GM12865 (cell line): ENCODE data around the gene FXYD3.
"Not testable (repeated sequence)": the region's sequence is repeated elsewhere in the genome, so short reads cannot be mapped to it uniquely, and the experiment has no call there.

Experiments used
- DNase-seq: peaks from one replicate; pipeline ENCODE4 v3.0.0; 2010; ENCODE audit warnings: low read depth
- H3K4me3 ChIP-seq: 2 replicates; pipeline ENCODE4 v1.5.1; 2011; ENCODE audit warnings: mild to moderate bottlenecking, low read depth, low read length, control low read depth
- TF ChIP-seq, protein P1 (sequence below): IDR thresholded peaks from 2 replicates; pipeline ENCODE4 v1.5.1; 2011; ENCODE audit warnings: low read length, control low read depth, low read depth, inconsistent platforms; ENCODE audit not compliant: insufficient read depth; ENCODE audit errors: missing control alignments

The FXYD3 gene

DNA sequence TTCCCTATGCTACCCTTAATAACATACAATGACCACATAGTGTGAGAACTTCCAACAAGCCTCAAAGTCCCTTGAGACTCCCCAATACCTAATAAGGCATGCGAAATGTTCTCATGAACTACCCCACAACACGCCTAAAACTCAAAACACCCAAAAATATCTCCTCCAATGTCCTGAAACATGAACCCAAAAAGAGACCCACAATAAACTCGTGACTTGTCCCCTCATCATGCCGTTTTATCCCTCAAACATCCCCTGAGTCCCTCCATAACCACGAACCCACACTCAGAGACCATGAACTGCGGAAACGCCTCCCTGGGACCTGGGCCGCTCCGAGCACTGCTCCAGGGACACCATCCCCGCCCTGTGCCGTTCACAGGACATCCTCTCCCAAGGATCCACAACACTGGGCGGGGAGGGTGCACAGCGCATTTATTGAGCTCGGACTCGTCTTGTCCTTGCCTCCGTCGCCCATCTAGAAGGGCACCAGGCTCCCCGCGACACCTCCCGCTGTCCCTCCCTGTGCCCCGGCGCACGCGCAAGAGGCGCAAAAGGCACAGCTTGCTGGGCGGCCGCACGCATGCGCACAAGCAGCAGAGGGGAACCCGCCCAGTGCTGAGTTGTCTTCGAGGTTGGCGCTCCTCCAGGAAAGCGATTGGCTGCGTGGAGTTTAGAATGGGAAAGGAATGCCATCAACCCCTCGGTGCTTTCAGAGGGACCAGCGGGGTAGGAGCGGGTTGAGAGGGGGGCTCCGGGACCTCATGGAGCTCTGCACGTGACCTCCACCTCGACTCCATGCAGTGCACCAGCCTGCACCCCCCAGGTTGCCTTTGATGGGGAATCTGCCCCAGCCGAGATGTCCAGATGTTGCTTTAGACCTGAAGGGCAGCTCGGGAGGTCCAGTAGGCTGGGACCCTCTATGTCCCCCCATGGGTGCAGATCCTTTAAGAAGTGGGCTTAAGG lies 8.8 kb downstream of the FXYD3 start:
- peak; percentile 93 for DNase-seq
- H3K4me3 ChIP-seq, result peak overlapping the region; percentile 81
- TF ChIP-seq, protein P1, sequence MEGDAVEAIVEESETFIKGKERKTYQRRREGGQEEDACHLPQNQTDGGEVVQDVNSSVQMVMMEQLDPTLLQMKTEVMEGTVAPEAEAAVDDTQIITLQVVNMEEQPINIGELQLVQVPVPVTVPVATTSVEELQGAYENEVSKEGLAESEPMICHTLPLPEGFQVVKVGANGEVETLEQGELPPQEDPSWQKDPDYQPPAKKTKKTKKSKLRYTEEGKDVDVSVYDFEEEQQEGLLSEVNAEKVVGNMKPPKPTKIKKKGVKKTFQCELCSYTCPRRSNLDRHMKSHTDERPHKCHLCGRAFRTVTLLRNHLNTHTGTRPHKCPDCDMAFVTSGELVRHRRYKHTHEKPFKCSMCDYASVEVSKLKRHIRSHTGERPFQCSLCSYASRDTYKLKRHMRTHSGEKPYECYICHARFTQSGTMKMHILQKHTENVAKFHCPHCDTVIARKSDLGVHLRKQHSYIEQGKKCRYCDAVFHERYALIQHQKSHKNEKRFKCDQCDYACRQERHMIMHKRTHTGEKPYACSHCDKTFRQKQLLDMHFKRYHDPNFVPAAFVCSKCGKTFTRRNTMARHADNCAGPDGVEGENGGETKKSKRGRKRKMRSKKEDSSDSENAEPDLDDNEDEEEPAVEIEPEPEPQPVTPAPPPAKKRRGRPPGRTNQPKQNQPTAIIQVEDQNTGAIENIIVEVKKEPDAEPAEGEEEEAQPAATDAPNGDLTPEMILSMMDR, result no peak

DNA sequence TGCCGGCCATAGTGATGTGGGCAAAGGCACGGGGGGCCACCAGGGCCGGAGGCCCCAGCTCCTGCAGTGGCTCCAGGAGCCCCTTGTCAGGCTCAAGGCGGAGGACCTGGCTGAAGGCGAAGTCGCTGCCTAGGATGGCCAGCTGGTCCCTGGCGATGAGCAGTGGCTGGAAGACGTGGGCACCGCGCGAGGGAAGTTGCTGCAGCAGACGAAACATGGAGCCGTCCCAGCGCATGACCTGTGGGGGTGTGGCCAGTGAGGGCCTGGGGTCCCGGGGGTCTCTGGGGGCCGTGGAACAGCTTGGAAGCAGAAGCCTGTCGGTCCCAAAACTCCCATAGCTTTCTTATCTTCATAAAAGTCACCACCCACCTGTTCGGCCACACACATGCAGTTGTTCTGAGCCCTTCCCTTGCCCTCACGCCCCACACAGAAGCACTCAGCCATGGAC lies 9.7 kb downstream of the FXYD3 start:
- no peak for DNase-seq
- H3K4me3 ChIP-seq, result no peak overlapping the region
- TF ChIP-seq, protein P1, result no peak

DNA sequence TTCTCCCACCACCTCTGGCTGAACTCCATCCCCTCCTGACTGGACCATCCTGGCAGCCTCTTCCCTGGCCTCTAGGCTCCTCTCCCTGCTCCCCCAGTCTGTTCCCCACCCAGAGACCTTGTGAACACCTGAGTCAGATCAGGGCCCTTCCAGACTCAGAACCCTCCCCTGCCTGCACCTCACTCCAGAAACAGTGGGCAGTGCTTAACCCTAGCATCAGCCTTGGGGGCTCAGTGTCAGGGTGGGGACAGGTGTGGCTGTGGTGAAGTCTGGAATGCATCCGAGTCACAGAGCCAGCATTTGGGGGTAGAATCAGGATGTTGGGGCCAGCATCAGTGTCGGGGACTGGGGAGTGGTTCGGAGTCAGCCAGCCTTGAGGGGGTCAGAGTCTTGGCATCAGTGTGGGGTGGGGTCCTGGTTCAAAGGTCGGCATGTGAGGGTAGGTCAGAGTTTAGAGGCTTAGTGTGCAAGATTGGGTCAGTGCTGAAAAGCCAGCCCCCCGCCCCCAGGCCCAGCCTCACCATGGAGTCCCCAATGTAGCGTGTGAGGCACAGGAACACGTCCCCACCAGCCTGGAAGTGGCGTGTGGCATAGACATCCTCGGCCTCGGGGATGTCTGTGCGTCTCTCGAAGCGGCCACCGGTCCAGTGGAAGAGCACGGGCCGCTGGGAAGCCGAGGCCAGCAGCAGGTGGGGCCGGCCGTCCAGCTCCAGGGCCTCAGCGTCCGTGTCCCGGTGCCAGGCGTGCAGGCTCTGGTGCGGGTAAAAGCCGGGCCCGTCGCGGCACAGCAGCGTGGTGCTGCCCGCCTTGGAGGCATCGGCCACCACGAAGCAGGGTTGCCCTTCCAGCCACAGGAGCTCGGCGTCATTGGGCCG lies 10.4 kb downstream of the FXYD3 start:
- TF ChIP-seq, protein P1, result no peak
- no peak for DNase-seq
- H3K4me3 ChIP-seq, result no peak overlapping the region

DNA sequence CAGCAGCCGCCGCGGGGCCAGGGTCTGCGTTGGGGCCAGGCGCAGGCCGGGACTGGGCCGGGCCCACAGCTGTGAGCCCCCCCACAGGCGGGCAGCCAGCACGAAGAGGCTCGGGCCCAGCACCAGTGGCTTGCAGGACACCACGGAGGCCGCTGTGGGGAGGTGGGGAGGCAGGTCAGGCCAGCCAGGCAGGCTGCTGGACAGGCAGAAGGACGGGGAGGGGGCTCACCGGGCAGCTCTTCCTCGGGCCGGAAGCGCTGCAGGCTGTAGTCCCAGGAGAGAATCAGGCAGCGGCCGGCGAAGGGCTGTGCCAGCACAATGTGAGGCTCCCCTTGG lies 11.0 kb downstream of the FXYD3 start:
- TF ChIP-seq, protein P1, result no peak
- no peak for DNase-seq
- no peak overlapping the region for H3K4me3 ChIP-seq

DNA sequence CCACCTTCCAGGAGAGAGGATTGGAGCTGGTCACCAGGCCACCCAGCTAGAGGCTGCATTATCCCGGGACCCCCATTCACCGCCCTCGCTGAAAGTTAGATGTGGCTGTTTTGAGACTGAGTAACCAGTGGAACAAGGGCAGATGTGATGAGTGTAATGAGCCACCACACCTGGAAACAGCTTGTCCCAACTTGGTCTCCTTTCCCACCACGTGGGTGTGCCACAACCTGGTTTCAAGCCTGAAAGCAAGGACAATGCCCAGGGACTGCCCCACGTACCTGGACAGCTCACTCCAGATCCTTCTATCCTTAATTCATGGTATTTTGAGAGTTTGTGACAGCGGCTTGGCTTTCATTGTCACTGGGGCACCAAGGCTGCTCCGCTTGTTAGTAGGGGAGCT lies 12.2 kb downstream of the FXYD3 start:
- no peak for DNase-seq
- TF ChIP-seq, protein P1, result no peak

DNA sequence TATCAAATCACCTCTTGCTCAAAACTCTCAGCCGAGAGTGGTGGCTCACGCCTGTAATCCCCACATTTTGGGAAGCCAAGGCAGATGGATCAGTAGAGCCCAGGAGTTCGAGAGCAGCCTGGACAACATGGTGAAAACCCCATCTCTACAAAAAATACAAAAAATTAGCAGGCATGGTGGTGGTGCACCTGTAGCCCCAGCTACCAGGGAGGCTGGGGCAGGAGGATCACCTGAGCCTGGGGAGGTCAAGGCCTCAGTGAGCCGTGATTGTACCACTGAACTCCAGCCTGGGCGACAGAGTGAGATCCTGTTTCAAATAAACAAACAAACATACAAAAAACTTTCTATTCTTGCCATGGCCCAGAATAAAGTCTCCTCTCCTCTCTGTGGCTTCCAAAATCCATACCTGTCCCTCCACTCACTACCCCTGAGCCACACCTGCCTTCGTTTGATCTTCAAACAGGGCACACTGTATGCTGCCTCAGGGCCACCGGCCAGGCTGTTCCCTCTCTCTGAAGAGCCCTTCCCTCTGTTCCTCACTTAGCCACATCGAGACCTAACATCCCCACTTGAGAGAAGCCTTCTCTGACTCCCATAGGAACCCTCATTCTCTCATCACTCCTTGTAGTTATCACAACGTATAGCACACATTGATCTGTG lies 12.9 kb downstream of the FXYD3 start:
- TF ChIP-seq, protein P1, result no peak
- no peak for DNase-seq
- H3K4me3 ChIP-seq, result no peak overlapping the region

More for the DNA sequence above, 12.2 kb downstream of the FXYD3 start:
- no peak overlapping the region for H3K4me3 ChIP-seq

DNA sequence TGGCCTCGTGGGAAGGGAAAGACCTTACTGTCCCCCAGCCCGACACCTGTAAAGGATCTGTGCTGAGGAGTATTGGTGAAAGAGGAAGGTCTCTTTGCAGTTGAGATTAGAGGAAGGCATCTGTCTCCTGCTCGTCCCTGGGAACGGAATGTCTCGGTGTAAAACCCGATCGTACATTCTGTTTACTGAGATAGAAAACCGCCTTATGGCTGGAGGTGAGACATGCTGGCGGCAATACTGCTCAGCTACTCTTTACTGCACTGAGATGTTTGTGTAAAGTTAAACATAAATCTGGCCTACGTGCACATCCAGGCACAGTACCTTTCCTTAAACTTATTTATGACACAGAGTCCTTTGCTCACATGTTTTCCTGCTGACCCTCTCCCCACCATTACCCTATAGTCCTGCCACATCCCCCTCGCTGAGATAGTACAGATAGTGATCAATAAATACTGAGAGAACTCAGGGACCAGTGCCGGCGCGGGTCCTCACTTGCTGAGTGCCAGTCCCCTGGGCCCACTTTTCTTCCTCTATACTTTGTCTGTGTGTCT lies 14.2 kb downstream of the FXYD3 start:
- H3K4me3 ChIP-seq, DNase-seq: not testable (repeated sequence)
